RKO (cell line): ENCODE measurements around the gene IL1RAPL2.

Experiments used
- DNase-seq: peaks from one replicate; pipeline ENCODE4 v3.0.0-alpha.2; 2016; ENCODE audit warnings: low spot score

IL1RAPL2 gene

DNA sequence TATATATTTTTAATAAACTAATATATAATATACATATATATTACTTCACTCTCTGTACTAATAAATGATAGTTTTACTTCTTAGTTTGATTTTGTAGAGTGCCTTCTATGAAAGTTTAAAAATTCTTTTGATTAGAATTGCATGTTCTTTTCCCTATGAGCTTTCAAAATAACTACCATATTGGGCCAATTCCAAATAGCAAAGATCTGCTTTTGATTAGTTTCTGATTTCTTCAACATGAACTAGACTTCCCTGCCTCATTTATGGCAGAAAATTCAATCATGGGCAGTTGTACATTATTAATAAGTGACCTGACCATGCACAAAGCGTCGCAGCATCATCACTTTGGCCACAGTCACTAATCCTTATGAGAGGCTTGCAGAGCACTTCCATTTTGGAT, 703.4 kb downstream of the IL1RAPL2 start:
- no peak for DNase-seq

DNA sequence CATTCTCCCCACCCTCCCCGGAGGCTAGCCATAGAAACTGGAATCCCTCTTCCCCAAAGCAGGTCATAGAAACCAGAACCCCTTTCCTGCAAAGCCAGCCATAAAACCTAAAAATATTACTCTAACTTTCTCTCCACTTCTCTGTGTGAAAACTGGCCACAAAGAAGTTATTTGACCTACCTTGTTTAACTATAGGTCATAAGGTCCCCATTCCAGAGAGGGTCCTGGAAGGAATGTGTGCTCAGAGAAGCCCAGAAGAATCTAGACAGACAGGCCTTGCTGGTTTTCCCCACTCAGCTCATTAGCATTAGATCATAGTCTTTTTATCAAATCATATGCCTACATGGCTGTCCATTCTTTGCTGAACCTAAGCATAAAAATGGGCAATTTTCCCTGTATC, 707.3 kb downstream of the IL1RAPL2 start:
- no peak for DNase-seq

DNA sequence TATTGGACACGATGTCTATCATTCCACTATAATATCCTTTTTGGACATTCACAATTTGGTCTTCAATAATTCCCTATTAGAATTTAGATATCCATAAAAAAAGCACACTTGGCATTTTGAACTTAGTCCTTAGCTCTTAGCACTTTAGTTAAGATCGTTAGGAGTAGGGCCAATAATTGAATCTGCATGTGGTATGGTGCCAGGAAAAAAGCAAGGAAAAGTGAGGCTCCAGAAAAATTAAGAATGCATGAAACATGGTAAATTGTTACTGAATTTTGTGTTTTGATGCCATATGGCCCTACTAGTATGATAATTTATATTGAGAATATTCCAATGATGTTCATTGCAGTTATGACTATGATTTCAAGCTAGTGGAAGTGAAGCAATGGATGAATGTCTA, 708.1 kb downstream of the IL1RAPL2 start:
- no peak for DNase-seq

GRCh38 chrX:105277132-105277531, 711.1 kb downstream of the IL1RAPL2 start:
- DNase-seq, result no peak

- DNase-seq, result no peak
Observed at GRCh38 chrX:105282077-105282476, 716.1 kb downstream of the IL1RAPL2 start.

DNA sequence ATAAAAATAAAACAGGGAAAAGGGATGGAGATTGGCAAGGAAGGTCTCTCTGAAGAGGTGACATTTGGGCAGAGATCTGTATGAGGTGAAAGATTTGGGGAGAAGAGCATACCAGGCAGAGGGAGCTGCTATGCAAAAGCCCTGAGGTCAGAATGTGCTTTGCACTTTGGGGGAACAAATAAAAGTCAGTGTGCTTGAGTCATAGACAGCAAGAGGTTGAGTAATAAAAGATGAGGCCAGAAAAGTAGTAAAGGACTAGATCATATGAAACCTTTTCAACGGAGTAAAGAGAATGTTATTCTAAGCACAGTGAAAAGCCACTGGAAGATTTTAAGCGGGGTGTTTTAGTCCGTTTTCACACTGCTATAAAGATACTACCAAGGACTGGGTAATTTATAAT, 731.0 kb downstream of the IL1RAPL2 start:
- no peak for DNase-seq

DNA sequence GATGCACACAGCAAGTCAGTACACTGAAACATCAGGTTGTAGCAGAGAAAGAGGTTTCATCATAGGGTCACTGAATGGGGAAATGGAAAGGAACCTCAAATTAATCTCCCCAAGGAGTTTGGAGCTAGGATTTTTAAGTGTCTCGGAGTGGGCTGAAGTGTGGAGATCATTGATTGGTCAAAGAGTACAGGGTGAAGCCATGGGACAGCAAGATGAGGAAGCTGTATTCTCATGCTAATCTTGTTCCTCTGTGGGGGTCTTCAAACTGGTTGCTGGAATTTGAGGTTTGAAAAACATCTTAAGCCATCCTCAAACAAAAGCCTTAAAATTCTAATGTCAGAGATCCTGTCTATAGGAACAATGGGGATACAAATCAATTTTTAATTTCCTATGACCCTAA, 733.3 kb downstream of the IL1RAPL2 start:
- DNase-seq, result no peak

GRCh38 chrX:105302246-105302645, 736.2 kb downstream of the IL1RAPL2 start:
- no peak for DNase-seq

DNA sequence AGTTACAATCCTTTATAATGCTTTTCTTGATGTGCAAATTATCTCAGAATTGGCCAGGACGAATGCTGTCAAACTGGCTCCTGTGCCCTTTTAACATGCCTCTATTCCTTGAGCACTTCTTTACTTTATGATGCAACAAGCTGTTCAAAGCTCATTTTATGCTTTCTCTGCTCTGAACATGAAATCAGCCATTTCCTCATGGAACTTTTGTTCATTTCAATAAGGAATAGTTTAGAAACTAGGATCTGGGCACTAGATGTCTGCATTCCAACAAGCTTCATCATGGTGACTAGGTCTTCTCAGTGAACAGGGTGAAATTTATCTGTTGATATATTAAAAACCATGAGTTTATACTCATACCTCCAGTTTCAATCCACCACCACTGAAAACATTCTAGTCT, 741.8 kb downstream of the IL1RAPL2 start:
- DNase-seq, result no peak

DNA sequence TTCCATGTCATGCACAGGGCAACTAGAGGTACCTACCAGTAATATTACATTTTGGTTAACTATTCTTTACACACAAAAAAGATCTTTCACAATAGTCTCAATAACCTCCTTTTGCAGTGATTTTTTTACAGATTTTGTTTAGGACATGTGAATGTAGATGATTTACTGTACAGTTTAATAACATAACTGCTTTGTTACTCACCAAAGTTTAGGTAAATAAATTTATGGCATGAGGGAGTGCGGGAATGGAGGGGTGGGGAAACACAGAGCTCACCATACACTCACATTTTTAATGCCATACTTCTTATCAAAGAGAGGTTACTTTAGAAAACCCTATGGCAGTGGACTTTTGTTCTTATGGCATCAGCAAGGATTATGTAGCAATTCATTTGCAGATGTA, 747.6 kb downstream of the IL1RAPL2 start:
- DNase-seq, result no peak

- no peak for DNase-seq
Observed at GRCh38 chrX:105314458-105314857, 748.5 kb downstream of the IL1RAPL2 start.

DNA sequence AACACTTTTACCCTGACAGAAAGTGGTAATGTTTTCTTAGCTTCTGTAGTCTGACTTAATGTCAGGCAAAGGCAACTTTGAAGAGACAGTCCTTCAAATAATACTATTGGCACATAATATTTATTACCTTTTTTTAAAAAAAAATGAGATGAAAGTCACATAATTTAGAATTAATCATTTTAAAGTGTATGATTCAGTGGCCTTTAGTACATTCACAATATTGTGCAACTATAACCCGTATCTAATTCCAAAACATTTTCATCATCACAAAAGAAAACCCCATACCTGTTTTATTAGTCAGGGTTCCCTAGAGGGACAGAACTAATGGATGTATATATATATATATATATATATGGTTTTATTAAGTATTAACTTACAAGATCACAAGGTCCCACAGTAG, 749.2 kb downstream of the IL1RAPL2 start:
- DNase-seq, result peak; percentile 20

DNA sequence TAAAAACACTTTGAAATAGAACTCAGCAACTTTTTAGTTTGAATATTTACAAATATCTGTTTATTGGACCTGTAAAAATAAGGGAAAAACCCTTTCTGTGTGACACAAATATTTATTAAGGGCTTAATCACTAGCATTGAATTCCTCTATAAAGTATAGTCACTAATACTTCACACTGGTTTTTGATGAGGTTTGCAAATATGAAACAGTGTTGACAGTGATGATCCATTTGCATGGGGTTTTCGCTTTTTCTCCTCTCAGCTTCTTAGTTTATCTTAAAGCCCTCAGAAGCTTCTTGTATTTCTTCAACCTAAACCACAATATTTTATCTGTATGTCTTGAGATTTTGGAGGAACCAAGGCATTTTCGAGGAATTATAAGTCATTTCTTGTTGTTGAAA, 751.1 kb downstream of the IL1RAPL2 start:
- no peak for DNase-seq

DNA sequence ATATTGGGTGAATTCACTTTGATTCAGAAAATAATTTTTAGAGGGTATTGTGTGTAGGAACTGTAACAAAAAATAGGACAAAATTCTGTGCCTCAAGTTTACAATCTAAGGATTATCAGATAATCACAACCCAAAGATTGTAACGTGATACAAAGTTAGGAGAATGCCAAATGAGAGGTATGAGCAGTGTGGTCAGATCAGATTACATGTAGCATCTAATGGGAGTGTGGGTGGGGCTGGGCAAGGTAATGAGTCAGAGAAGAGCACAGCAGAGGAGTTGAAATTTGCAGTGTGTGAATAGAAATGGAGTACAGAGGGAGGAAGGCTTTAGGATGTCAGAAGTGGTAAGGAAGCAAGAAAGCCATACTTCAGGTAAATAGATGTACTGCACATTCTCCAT, 757.9 kb downstream of the IL1RAPL2 start:
- DNase-seq, result peak; percentile 28

DNA sequence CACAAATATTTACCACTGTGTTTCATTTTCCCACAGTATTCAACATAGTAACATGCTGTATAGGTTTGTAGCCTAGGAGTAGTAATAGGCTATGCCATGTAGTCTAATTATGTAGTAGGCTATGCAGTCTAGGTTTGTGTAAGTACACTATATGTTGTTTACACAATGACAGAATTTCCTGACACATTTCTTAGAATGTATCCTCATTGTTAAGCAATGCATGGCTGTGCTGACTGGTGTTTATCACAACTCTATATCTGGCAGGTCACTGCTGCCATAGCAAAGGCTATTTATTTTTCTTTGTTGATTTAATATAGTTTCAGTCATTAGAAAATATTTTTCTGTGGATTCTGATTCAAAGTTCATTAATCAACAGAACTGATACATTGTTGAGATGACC, 762.8 kb downstream of the IL1RAPL2 start:
- DNase-seq, result no peak

DNA sequence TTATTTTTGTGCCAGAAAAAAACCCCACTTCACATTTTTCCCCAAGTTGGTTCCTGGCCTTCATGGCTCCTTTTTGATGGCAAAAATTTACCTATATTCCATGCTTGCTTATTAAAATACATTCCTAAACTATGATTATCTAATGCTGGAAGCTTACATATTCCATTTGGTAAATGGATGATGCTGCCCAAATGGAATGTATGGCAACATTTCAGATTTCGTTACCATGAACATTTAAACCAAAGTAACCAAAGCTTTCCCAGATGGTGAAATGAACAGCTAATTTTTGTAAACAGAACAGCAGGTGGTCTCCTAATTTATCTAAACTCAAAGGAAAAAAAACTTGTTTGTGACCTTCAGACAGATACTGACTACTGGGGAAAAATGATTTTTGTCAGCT, 765.2 kb downstream of the IL1RAPL2 start:
- no peak for DNase-seq

- DNase-seq, result no peak
Observed at GRCh38 chrX:105347373-105347772, 781.4 kb downstream of the IL1RAPL2 start.

DNA sequence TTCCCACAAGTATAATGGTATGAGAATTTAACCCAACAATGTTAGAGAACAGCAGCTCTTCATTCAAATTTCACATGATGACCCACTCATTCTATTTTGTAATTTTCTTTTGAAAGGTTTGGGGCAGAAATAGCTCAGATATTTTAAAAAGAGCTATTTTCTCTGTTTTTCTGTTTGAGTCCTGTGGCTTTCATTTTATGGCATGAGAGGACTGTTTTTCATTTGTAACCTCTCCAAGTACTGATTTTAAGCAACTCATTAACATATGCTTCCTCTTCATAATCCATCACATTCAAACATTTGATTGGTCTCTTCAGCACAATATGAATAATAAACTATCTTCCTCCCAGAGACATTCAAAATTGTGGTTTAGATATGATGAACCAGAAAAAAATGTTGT, 783.5 kb downstream of the IL1RAPL2 start:
- DNase-seq, result no peak

DNA sequence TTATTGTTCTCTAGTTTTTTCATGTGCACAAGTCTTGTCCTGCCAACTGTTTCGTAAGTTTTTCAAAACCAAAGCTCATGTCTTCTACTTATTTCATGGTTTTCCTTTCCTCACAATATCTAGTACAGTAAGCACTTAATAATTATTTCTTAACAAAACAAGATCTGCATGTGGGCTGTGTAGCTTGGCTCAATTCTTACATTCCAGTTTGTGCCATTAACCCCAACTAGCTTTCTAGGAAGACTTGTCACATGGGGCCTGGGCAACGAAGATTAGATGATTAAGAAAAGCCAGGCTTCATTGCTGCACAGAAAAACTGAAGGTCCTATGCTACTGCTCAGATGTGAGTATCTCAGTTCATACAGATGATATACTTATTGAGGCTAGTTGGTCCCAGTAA, 809.8 kb downstream of the IL1RAPL2 start:
- DNase-seq, result no peak

GRCh38 chrX:105424729-105425128, 858.7 kb downstream of the IL1RAPL2 start:
- DNase-seq, result no peak

DNA sequence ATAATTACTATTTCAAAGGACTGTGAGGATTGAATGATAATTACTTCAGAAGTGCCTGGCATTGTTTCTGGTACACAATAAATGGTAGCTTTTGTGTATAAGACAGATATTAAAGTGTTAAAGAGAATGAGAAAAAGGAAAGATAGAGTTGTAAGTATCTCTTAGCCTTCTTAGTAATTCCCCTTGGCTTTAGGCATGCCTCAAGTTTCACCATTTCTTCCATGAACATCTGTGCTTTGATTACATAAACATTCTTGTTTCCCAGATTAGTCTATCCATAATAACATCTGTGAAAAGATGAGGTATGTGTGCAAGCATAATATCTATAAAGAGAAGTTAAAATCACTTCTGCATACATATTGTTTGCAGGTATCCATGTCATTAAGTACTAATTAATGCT, 885.4 kb downstream of the IL1RAPL2 start:
- no peak for DNase-seq

- no peak for DNase-seq
Observed at GRCh38 chrX:105458846-105459245, 892.8 kb downstream of the IL1RAPL2 start.

DNA sequence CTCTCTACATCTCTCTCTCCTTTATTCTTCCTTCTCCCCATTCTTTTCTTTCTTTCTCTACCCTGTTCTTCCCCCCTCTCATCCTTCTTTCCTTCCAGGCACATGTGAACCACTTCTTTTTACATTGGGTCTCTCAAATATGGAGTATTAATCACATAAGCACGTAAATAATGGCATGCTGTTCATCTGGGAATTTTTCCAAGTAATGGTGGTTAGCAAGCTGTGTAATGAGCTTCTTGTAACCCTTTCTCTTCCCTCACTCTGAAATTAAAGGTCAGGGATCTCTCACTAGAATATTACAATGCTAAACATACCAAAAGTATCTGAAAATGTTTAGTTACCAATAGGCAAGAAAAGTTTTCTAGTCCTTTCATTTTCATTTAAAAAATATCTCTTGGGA, 894.4 kb downstream of the IL1RAPL2 start:
- no peak for DNase-seq

- no peak for DNase-seq
Observed at GRCh38 chrX:105461016-105461415, 895.0 kb downstream of the IL1RAPL2 start.

DNA sequence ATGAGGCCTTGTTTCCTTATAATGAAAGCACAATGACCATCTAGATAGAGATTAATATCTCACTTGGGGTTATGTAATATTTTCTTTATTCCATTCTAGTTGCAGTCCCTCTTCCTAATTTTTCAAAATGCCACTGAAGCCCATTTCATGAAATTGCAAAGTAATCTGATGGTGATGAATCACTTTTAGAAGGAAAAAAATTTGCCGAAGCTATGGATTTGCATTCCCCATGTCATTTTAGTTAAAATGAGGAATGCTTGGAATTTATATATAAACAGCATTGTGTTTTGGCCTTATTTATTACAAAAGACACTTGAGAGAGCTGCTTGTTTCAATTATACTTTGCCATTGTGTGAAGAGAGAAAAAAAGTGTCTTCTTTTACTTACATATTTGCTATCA, 896.2 kb downstream of the IL1RAPL2 start:
- no peak for DNase-seq
